ENCODE results near the gene NEDD8.
"Not testable (repeated sequence)": the region's sequence is repeated elsewhere in the genome, so short reads cannot be mapped to it uniquely, and the experiment has no call there.

Gene NEDD8

GRCh38 chr14:24246765-24247212, 14.6 kb upstream of the NEDD8 start:
- no peak for DNase-seq

- not testable (repeated sequence) for DNase-seq
Measured at GRCh38 chr14:24245350-24245749, 13.2 kb upstream of the NEDD8 start.

DNA sequence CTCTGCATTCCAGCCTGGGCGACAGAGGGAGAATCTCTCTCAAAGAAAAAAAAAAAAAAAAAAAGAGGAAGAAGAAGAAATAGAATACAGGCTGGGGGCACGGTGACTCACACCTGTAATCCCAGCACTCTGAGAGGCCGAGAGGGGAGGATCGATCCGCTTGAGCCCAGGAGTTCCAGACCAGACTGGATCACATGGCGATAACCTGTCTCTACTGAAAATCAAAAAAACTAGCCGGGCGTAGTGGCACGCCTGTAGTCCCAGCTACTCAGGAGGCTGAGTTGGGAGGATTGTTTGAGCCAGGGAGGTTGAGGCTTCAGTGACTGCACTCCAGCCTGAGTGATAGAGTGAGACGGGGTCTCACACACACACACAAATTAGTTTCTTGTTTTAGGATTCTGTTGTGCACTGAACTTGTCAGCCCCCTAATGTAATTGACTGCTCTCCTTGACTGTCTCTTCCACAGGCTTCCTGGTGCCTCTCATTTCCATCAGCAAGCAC, 11.2 kb upstream of the NEDD8 start:
- peak; percentile 48 for DNase-seq

GRCh38 chr14:24241829-24242443, 9.8 kb upstream of the NEDD8 start:
- peak; percentile 95 for DNase-seq

DNA sequence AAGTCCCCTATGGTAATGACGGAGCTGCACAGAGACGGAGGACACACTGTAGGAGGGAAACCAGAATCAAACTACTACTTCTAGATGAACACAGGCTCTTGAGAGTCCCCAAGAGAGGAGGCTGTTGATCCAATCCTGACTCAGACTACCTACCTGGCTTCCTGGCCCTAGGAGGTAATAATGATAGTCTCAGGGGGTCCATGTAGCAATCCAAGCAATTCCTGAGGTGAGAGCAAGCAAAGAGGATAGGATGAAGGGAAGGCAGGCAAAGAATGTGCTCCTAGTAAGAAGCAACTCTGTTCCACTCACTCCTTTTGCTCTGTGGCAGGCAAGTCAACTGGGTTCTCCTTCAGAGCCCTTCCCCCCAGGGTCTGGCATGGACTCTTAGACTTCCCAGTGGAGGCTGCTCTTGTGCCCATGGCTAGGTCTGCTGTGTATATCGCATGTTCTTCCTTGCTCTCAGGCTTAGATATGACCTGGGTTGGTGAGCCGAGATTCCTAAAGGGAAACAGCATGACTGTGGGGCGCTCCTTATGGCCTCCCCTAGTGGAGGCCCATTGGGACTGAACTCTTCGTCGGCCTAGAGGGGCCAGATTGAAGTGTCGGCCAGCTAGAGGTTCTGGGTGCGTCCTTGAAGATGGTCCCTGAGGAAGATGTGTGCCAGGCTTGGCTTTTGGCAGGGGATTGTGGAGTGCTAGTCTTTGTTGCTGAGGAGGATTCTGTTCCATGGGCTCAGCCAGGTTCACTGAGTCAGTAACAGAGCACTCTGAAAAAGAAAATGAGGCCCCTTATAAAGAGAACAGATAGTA, 8.1 kb upstream of the NEDD8 start:
- DNase-seq = no peak

DNA sequence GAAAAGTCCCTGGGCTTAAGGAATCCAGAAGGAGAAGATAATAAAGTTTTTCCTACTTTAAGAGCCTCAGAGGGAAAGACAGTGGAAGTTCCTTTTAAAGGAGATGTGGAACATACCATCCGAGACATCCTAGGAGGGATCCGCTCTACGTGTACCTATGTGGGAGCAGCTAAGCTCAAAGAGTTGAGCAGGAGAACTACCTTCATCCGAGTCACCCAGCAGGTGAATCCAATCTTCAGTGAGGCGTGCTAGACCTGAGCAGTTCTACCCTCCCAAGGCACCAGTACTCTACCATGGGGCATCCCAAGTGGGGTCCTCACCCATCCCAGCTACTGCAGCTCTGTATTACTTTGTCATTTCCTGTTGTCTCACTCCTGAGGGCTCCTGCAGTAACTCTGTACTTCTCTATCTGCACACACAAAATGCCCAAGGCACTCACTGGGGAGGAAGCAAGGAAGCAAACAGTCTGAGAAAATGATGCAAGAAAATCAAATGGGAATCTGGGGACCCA, 6.4 kb upstream of the NEDD8 start:
- DNase-seq = no peak

DNA sequence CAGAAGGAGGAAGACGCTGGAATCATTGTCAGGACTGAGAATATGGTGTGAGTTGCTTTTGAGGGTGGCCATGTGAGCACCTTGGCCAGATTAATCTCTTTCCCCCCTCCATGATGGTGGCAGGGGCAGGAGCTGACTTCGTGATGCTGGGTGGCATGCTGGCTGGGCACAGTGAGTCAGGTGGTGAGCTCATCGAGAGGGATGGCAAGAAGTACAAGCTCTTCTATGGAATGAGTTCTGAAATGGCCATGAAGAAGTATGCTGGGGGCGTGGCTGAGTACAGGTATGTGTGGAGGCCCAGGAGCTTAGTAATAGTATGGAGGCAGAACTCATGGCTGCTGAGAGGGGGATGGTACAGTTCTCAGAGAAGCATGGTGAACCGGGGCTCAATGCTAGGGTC, 6.0 kb upstream of the NEDD8 start:
- no peak for DNase-seq

GRCh38 chr14:24237463-24237955, 5.3 kb upstream of the NEDD8 start:
- no peak for DNase-seq

DNA sequence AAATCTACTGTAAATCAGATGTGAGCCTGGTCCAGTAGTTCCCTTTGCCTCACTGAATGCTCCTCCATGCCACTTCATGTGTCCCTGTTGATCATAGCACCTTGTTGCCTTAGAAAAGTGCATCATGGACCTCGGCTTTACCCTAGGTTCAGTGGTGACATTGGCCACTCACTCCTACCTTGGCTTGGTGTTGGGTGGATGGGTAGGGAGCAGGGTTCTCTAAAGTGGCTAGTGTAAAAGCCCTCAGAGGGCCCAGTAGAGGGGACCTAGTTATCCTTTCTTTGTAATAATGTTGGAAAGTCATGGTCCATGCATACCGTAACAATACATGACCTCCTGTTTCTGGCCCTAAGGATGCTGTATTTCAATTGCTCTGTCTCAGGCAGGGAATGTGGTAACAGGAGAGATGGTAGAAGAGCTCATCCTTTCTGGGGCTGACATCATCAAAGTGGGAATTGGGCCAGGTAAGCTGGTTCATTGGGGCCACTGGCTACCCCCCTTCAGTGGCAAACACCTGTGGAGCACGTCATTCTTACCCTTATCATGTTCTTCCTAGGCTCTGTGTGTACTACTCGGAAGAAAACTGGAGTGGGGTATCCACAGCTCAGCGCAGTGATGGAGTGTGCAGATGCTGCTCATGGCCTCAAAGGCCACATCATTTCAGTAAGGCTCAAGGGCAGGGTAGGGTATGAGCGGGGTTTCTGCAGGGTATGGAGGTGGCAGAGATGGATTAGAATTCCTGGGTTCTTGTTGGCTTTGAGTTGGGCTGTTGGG, 4.7 kb upstream of the NEDD8 start:
- DNase-seq = no peak

GRCh38 chr14:24235804-24236688, 3.9 kb upstream of the NEDD8 start:
- DNase-seq = no peak

- DNase-seq = no peak
Measured at GRCh38 chr14:24234095-24235005, 2.2 kb upstream of the NEDD8 start.

- DNase-seq = no peak
Measured at GRCh38 chr14:24233538-24233866, 1.3 kb upstream of the NEDD8 start.

DNA sequence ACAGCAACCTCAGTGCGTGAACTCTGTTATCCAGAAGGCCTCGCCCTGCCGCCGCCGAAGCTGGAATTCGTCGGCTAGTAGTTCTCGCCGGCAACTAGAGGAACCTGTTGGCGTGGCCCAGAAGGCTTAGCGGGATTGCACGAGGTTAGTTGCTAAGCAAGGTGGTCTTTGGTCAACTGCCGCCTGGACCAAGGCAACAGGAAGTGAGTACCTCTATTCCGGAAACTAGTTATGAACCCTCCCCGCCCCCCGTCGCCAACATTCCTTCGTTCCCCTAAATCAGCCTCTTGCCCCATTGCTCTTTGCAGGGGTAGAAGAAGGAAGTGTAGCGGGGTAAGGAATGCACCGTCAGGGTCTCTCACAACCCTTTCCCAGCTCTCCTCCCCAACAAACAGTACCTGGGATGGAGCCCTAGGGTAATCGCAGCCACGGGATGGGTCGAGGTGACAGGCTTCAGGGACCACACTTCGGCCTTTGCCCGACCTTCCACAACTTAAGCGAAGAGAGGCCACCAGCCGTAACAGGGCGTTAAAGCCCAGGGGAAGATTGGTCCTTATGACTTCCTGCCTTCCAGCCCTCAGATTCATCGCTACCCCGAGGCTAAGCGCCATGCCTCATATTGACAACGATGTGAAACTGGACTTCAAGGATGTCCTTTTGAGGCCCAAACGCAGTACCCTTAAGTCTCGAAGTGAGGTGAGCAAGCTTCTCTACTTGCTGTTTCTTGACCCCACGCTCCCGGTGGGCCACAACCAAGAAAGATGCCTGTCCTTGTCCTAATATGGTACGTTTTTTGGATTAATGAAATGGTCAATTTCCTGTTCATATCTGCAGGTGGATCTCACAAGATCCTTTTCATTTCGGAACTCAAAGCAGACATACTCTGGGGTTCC, 724 bp upstream of the NEDD8 start, which contains the start of gene GMPR2:
Gene GMPR2 (plus strand): TSS at position 285 of the 893 bp plus-strand sequence. CDS start 325 bp downstream, at position 610.
- peak; percentile 86 for DNase-seq

DNA sequence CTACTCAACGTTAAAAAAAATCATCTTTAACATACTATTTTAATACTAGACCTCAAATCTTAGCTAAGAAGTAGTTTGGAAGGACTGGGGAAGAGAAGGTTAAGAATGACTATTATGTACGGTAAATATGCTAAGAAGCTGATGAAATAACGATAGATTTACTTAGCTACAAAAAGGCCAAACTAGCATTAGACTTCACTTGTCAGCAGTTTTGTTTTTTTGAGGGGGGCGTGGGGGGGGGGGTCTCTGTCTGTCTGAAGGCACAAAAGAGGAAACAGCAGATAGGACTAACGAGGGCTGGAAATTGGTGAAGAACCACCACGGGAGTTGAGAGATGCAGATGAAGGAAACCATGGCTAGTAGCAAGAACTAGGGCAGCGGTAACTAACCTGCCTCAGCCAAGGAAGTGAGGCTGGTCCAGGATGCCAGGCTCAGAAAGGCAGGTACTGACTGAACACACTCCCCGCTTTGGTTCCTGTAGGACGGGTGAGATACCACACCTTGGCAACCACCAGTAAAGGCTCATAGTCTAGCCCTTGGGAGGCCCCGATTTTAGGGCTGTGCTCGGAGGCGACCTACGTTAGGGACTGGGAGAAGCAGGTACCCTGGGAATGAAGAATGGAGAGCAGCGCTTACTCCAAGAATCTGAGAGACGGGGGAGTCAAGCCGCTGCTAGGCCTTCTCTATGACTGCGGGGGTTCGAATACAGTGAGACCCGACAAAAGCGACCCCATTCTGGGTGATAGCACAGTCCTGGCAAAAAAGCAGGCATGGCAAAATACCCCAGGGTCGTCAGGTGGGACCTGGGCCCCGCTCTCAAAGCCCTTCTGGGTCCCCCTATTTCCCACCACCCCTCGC, 675 bp downstream of the NEDD8 start:
- DNase-seq = no peak

GRCh38 chr14:24228902-24229301, 3.3 kb downstream of the NEDD8 start:
- DNase-seq = no peak

DNA sequence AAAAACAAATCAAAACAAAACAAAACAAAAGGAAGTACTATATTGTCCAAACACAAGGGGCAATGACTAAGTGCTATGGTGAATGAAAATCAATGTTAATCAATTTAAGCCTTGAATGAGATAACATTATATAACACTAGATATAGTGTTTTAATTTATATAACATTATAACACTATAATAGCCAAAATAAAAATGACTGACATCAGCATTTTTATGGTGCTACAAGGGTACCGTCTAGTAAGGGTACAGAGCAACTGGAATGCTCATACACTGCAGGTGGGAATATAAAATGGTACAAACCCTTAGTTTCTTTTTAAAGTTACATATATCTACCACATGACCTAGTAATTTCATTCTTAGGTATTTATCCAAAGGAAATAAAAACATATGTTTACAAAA, 5.7 kb downstream of the NEDD8 start:
- DNase-seq = no peak

GRCh38 chr14:24224618-24225071, 7.5 kb downstream of the NEDD8 start:
- DNase-seq = no peak

DNA sequence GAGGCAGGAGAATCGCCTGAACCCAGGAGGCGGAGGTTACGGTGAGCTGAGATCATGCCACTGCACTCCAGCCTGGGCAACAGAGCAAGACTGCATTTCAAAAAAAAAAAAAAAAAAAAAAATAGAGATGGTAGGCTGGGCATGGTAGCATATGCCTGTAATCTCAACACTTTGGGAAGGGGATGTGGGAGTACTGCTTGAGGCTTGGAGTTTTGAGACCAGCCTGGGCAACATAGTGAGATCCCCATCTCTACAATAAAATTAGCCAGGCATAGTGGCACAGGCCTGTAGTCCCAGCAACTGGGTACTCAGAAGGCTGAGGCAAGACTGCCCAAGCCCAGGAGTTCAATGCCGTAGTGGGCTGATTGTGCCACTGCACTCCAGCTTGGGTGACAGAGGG, 9.2 kb downstream of the NEDD8 start:
- not testable (repeated sequence) for DNase-seq

DNA sequence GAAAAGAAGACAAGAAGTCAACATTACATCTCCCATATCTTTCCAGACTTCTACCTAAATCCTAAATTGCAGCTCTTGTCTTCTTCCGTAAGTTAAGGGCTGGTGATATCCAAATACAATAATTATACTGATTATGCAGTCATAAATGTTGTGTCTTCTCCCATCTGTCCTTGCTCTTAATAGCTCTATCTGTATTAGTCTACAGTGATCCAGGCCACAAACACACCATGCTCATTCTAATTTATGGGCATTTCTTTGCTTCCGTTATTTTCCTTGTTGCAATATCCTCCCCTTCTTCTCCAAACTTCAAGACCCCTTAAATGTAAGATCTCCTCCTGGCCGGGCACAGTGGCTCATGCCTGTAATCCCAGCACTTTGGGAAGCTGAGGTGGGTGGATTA, 12.6 kb downstream of the NEDD8 start:
- no peak for DNase-seq

Data from NCI-H82 (cell line).